Endothelial cell (in vitro differentiated cells): ENCODE measurements around the gene HUWE1. TPM values are rescaled to one million over a fixed set of nuclear protein-coding genes. Genes with fewer than 3 reads are reported as not detected.

Experiments
- DNase-seq: peaks from one replicate; pipeline ENCODE4 v3.0.0; 2021; ENCODE audit warnings: low spot score
- H3K27ac Mint-ChIP-seq: one replicate; pipeline ENCODE4 v1.8.0; 2021; ENCODE audit warnings: mixed read lengths, inconsistent platforms; ENCODE audit not compliant: unreplicated experiment
- H3K27me3 Mint-ChIP-seq: one replicate; pipeline ENCODE4 v1.8.0; 2021; ENCODE audit warnings: mild to moderate bottlenecking, moderate library complexity, mixed read lengths, inconsistent platforms; ENCODE audit not compliant: unreplicated experiment
- H3K36me3 Mint-ChIP-seq: one replicate; pipeline ENCODE4 v1.8.0; 2021; ENCODE audit warnings: mild to moderate bottlenecking, low read depth, mixed read lengths, inconsistent platforms; ENCODE audit not compliant: unreplicated experiment
- H3K4me1 Mint-ChIP-seq: one replicate; pipeline ENCODE4 v1.8.0; 2021; ENCODE audit warnings: mild to moderate bottlenecking, mixed read lengths, inconsistent platforms; ENCODE audit not compliant: unreplicated experiment
- H3K4me3 Mint-ChIP-seq: one replicate; pipeline ENCODE4 v1.8.0; 2021; ENCODE audit warnings: mild to moderate bottlenecking, mixed read lengths, inconsistent platforms; ENCODE audit not compliant: unreplicated experiment
- H3K9me3 Mint-ChIP-seq: one replicate; pipeline ENCODE4 v1.8.0; 2021; ENCODE audit warnings: mixed read lengths, inconsistent platforms; ENCODE audit not compliant: unreplicated experiment
- microRNA-seq: library from miRNA; unstranded; fragments of <30 nt; microRNA quantifications from one replicate; pipeline ENCODE4, GENCODE V29; 2020; ENCODE audit not compliant: unreplicated experiment
- total RNA-seq: library from RNA; stranded (reverse); fragmentation: NEBNext Ultra II Directional; extraction: Animal tissue kit (Norgen Biotek cat#: 25700); gene quantifications from one replicate; pipeline ENCODE4 v1.2.1, GENCODE V29; 2021; ENCODE audit not compliant: unreplicated experiment
- TF ChIP-seq, protein P1 (sequence below): fragments of 200-600 bp; sonication (generic); IDR thresholded peaks from one replicate; pipeline ENCODE4 v1.5.0; 2021; ENCODE audit warnings: antibody characterized with exemption; ENCODE audit not compliant: unreplicated experiment

The HUWE1 gene
- total RNA-seq, 1 donor from 2014 or later: 270 TPM

GRCh38 chrX:53483838-53484405 is 202.6 kb downstream of the HUWE1 start:
- Mint-ChIP-seq H3K4me1 (no peaks in the 10 kb centered on the region), H3K36me3 (no peaks in the 10 kb centered on the region), H3K27ac (no peak overlapping the region), H3K9me3 (no peaks in the 10 kb centered on the region), H3K4me3 (no peak overlapping the region), H3K27me3 (no peaks in the 10 kb centered on the region)
- DNase-seq: no peak
- TF ChIP-seq, protein P1, sequence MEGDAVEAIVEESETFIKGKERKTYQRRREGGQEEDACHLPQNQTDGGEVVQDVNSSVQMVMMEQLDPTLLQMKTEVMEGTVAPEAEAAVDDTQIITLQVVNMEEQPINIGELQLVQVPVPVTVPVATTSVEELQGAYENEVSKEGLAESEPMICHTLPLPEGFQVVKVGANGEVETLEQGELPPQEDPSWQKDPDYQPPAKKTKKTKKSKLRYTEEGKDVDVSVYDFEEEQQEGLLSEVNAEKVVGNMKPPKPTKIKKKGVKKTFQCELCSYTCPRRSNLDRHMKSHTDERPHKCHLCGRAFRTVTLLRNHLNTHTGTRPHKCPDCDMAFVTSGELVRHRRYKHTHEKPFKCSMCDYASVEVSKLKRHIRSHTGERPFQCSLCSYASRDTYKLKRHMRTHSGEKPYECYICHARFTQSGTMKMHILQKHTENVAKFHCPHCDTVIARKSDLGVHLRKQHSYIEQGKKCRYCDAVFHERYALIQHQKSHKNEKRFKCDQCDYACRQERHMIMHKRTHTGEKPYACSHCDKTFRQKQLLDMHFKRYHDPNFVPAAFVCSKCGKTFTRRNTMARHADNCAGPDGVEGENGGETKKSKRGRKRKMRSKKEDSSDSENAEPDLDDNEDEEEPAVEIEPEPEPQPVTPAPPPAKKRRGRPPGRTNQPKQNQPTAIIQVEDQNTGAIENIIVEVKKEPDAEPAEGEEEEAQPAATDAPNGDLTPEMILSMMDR: no peak

- DNase-seq: no peak
- H3K4me3 Mint-ChIP-seq: no peak overlapping the region
- no peaks in the 10 kb centered on the region for H3K4me1 Mint-ChIP-seq
- H3K9me3 Mint-ChIP-seq: no peaks in the 10 kb centered on the region
- H3K27me3 Mint-ChIP-seq: no peaks in the 10 kb centered on the region
- no peaks in the 10 kb centered on the region for H3K36me3 Mint-ChIP-seq
- TF ChIP-seq, protein P1: no peak
- no peak overlapping the region for H3K27ac Mint-ChIP-seq
Observed at GRCh38 chrX:53483416-53483815, 203.1 kb downstream of the HUWE1 start.

Small RNA genes lying within 50 kb of the gene (microRNA-seq; reads per million reads assigned to microRNA genes)
- gene MIR98 (16.7 reads per million, percentile 65 among the genes with 10 or more reads in this experiment), gene MIRLET7F2 (9.0 reads per million, percentile 58 among the genes with 10 or more reads in this experiment)
